GM21381 (cell line): Measurements from ENCODE around the gene ALPI.

ENCODE experiments used
- ATAC-seq: cut with Tn5 transposase; IDR thresholded peaks from one replicate; pipeline ENCODE4 v1.9.1; 2021; ENCODE audit warnings: mild to moderate bottlenecking, moderate library complexity; ENCODE audit not compliant: unreplicated experiment

Gene ALPI

DNA sequence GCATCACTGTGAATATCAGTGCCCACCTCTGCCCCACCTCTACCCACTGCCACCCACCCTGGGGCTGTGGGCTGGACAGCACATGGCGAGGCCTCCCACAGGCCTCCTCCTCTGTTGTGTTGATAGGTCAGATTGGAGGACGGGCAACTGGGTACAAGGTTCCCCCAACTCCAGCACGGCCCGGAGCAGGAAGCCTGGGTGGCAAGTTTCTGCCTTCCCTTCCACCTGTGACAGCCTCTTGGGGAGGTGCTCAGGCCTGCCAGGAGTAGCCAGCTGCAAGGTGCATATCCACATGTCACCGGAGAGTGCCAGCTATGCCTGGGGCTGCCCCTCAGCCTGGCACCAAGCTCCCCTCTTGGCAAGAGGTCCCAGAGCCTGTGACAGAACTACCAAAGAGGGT is 38.6 kb downstream of the ALPI start:
- ATAC-seq = no peak

DNA sequence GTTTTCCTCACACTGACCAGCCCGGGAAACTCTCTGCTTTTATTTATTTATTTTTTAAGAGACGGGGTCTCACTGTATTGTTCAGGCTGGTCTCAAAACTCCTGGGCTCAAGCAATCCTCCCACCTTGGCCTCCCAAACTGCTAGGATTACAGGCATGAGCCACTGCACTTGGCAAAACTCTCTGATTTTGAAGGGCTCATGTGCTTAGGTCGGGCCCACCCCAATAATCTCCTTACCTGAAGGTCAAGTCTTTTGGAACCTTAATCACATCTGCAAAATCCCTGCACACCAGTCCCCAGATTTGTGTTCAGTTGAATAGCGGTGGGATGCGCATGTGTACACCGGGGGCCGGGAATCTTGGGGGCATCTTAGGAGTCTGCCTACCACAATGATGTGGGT is 39.3 kb downstream of the ALPI start:
- no peak for ATAC-seq

DNA sequence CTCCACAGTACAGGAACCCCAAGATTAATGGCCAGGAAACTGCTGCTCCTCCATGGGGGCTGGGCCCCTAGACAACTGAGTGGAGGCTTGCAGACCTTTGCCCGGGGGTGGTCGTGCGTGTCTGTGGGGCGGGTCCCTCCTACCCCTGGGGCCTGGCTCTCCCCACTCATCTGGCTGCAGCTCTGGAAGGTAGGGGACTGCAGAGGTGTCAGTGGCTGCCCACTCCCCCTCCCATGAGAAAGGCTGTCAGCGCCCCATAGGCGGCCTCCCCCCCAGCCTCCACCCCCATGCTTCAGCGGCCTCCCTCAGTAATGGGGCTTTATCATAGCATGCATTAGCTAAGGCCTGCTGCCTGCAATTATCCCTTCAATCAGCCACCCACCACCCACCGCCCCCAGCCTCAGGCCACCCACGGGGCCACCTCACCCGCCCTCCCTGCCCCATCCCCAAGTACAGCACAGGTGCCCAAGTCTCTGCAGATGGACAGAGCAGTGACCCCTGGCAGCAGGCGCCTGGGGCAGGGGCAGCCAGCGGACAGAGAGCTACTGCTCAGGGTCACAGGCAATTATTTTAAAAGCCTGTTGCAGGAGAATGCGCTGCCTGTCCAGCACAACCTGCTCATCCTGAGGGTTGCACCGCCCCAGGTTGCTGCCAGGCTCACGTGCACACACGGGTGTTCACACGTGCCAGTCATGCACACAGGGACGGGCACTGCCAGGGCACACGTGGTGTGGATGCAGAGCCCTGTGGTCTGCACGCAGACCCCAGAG is 40.7 kb downstream of the ALPI start:
- ATAC-seq = no peak

DNA sequence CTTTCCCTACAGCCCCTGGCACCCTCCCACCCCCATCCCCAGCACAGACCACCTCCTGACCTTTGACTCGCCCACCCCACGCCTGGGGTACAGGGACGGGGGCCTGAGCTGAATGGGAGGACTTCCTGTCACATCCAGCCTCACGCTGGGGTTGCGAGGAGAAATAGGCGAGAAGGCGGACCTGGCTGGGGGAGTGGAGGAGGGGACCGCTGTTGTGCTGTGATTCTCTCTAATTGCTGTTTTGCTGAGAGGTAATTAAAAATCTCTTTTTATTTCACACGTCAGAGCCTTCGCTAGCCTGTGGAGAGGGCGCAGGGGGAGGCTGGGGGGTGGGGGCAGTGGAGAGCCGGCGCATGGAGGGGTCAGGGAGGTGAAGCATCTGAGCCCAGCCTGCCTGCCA is 41.4 kb downstream of the ALPI start:
- ATAC-seq = no peak

DNA sequence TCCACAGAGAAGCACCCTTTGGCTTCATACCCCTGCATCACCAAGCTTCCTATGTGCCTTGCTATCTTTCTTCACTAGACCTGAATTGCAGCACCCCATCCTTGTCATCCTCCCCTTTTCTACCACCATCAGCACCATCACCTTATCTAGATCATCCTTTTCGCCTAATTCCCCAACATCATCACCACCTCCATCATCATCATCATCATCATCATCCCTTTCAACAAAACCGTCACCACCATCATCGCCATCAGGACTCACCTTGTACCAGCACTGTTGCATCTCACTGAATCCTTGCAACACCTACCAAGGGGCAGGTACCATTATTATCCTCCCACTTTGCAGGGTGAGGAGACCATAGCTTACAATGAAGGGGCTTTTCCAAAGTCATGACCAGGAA is 42.5 kb downstream of the ALPI start:
- ATAC-seq = no peak

DNA sequence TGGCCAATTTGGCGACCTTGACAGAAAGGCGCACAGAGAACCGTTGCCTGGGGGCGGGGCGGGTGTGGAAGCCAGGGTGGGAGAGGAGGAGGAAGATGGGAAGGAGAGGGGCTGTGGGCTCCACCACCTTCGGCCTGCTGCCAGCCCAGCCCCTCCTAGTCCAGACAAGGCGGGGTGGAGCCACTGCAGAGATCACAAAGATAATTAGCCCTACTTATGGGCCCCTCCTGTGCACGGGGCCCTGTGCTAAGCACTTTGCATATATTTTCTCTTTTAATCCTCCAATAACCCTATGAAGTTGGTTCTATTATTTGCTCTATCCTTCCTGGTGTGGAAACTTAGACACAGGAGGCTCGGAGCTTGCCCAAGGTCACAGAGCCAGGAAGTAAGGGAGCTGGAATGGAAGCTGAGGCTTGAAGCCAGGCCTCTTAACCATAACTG is 45.4 kb downstream of the ALPI start:
- no peak for ATAC-seq

DNA sequence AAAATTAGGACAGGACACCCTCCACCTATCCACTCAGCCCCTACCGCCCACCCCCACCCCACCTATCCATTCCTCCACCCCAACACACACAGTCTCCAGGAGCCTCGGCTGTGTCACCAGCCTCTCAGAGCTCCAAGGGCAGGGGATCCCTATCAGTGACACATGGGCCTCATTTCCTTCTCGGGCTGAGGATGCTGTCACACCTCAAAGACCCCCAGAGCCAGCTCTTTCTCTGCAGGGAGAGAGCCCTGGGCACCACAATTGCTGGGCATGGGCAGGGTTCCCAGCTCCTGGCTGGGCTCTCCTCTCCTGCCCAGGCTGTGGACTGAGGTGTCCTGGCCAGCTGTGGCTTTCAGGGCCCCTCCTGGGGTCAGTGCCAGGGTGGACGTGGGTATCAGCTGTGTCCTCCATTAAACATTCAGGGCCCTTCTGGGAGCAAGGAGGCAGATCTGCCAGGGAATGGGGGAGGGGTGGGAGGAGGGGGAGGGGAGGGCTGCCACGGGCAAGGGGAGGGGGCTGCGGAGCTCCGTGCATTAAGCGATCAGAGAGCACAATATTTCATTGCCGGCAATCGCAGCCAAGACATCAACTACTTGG is 45.9 kb downstream of the ALPI start:
- no peak for ATAC-seq

DNA sequence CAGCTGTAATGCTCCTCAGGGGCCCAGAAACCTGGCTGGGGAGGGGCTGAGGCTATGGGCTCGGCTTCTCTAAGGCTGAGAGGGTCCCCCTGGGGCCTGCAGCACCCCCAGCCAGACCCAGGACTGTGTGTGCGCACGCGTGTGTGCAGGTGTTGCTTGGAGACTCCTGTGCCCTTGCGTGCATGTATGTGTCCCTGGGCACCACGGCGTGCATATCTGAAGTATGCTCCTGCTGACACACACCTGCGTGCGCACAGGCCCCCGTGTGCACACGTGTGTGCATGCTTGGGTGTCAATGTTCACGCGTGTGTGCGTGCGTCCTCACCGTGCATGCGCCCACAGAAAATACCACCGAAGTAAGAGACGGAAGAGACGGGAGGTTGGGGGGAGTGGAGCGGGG is 46.6 kb downstream of the ALPI start:
- no peak for ATAC-seq

DNA sequence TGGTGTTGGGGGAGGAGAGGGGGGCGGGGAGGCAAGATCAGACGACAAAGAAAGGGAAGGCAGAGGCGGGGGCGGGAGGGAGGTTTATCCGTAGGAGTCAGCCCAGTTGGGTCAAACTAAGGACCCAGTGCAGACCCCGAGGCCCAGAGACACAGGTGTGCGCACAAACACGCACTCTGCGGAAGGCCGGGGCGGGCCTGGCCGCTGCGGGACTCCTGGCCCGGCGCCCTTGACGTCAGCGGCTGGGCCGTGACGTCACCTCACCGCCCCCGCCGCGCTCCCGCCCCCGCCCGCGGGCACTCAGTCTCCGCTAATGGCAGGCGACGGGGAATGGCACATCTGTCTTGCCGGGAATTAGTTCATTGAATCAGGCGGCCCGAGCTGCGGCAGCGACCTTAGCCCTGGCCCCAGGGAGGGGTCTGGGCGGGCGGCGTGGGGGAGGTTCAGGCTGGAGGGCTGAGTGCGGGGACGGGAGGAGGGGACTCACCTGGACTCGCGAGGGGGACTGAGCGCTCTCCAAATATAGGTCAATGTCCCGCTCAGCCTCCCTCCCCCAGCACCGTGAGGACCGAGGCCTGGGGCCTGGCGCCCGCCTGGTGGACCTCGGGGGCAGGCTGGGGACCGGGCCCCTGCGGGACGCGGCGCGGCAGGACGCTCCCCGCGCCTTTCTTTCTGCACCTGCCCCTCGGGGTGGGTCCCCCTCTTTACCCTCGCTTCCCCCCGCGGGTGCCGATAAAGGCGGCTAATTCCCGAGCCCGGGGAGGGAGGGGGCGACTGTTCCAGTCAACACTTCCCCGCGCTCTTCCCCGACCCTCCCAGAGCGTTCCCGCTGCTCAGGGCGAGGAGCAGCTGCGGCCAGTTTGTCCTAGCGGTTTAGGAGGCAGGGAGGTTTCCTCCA is 47.2 kb downstream of the ALPI start:
- ATAC-seq = no peak

DNA sequence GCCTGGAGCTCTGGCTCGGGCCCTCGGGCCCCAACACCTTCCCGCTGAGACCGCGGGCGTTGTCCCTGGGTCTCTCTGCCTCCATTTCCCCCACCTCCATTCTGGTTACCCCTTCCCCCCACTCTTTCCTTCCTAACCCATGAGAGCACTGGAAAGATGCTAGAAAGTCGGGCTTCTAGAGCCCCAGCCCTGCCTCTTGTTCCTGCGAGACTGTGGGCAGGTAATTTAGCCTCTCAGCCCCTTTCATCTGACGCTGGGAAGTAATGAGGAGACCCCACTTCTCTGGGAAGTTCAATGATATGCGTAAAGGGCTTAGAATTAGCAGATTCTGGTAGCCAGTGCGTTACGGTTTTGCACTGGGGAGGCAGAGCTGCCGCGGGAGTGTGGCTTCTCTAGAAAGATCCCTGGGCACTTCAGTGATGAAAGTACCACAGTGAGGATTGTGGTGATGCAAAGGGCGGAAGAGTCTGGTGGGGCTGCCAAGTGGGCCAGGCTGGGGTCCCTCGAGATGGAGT is 47.9 kb downstream of the ALPI start:
- ATAC-seq = no peak

DNA sequence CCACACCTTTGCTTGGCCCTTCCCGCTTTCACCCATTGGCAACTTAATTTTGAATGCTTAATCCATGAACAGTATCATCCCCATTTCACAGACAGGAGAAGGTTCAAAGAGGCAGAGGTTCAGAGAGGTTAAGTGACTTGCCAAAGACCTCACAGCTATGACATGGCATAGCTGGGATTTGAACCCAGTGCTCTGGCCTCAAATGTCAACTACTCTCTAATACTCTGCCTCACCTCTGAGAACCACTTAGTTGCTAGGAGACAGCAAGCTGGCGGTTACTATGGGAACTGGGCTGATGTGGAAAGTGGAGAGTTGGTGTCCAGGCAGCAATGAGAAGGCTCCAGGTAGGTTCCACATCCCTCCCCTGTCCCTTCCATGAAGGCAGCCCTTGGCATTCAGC is 48.5 kb downstream of the ALPI start:
- ATAC-seq = no peak

DNA sequence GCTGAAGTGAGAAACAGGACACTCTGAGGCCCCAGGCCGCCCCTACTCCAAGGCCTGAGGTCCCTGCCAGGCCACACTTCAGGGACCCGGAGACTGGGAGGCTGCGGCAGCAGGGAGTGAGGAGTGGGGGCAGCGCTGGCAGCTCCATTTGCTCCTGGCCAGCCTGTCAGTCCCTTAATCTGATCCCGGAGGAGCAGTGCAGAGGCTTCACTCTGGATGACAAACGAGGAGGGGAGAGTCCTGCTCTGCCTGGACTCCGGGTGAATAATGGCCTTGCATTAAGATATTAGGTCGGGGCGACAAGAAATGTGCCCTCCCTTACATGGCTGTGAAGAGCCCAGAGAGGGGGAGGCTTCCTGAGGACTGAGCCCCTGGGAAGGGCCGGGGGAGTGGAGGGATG is 49.9 kb downstream of the ALPI start:
- ATAC-seq = no peak

DNA sequence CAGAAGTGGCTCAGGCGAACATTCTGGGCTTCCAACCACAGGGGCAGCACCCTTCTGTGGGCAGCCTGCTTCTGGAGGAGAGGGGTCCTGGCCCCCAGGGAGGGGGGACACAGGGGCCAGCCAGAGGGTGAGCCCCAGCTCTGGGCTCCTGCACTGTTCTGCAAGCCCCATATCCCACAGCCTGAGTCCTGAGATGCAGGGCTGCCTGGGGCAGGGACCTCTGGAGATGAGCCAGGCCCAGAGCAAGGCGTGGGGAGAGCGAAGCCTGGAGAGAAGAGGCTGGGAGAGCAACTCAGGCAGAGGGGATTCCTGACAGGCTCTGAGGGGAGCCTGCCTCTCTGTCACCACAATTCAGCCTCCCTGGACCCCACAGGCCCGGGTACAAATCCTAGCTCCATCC is 50.8 kb downstream of the ALPI start:
- no peak for ATAC-seq

DNA sequence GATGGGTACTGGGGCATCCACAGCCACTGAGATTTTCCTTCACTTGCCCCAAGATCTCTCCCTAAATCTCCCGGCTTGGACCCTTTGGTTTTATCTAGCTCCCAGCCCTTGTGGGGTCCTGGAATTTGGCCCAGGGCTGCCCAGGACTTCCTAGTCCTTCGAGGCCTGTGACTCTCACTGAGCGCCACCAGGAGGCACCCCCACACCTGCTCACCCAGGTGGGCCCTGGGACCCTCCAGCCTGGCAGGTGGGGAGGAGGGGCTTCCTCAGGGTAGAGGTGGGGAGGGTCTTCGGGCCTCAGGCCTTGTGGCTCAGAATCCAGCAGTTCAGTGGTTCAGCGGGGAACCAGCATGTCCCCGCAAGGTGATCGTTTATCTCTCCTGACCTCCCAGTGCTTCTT is 52.3 kb downstream of the ALPI start:
- no peak for ATAC-seq
